Activated T-helper 1 cell treated with anti-CD3 and anti-CD28 coated beads, Interleukin-12 subunit alpha, Interleukin-12 subunit beta, Interleukin-2, Interleukin-4 antibody, amounts not matched to agents 30 ng/mL and 10 ng/mL and 1 ng/mL, durations not matched to agents 14 hours and 24 hours and 36 hours (primary cell): Measurements from ENCODE around the gene PLA2G5. TPM values are rescaled to one million over a fixed set of nuclear protein-coding genes. Genes with fewer than 3 reads are reported as not detected.

ENCODE experiments used
- DNase-seq: peaks from one replicate; pipeline ENCODE4 v3.0.0; 2021; ENCODE audit warnings: low spot score
- H3K27ac Mint-ChIP-seq: one replicate; pipeline ENCODE4 v1.8.0; 2021; ENCODE audit warnings: mild to moderate bottlenecking, mixed read lengths
- H3K27me3 Mint-ChIP-seq: one replicate; pipeline ENCODE4 v1.8.0; 2022; ENCODE audit warnings: mild to moderate bottlenecking, moderate library complexity, mixed read lengths; ENCODE audit not compliant: insufficient read depth
- H3K36me3 Mint-ChIP-seq: one replicate; pipeline ENCODE4 v1.8.0; 2021; ENCODE audit warnings: low read depth, mixed read lengths
- H3K4me1 Mint-ChIP-seq: one replicate; pipeline ENCODE4 v1.8.0; 2021; ENCODE audit warnings: low read depth, mixed read lengths
- H3K4me3 Mint-ChIP-seq: one replicate; pipeline ENCODE4 v1.8.0; 2021; ENCODE audit warnings: mild to moderate bottlenecking, moderate library complexity, mixed read lengths
- H3K9me3 Mint-ChIP-seq: one replicate; pipeline ENCODE4 v1.8.0; 2021; ENCODE audit warnings: mixed read lengths
- intact Hi-C: fragments of 100-400 bp; cut with micrococcal nuclease; formaldehyde crosslinking; loops from one replicate; pipeline ENCODE4 v1.15.1; 2024
- total RNA-seq: library from RNA; stranded (reverse); gene quantifications from 2 replicates; pipeline ENCODE4 v1.2.3, GENCODE V29; 2022

The PLA2G5 gene
- total RNA-seq, 1 donor from 2014 or later: not detected

DNA sequence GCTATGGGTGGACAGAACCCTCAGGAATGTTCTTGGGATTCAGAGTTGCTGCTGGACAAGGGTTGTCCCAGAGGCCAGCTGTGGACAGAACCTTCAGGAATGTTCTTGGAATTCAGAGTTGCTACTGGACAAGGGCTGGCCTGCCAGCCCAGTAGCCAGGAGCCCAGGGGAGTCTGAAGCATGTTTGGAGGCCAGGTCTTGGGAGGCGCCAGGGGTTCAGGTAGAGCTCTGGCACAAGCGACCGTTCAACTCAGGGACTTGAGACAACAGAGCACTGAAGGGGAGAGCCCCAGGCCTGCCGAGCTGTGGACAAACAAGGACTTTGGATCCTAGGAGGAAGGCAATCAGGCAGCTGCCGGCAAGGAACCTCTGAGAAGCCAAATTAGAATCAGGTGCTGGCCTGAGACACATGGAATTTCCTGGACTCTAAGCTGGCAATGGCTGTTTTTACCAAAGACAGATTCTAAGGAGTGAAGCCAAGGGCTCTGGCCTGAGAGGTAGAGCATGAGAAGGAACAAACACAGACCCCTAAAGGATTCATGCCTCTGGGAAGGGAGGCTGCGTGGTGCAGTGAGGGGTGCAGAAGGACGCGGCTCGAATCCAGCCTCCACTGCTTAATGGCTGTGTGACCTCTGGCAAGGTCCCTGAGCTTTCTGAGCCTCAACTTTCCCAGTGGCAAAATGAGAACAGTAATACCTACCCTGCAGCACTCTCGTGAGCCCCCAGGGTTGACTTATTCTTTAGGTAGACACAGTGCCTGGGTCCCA is 13.4 kb downstream of the PLA2G5 start:
- no peaks in the 10 kb centered on the region for H3K9me3 Mint-ChIP-seq
- no peak for DNase-seq
- no peak overlapping the region for H3K27ac Mint-ChIP-seq
- intact Hi-C loops: no loop called here
- peaks cover 7% of the 10 kb centered on the region for H3K4me1 Mint-ChIP-seq
- no peak overlapping the region for H3K4me3 Mint-ChIP-seq
- peaks cover 23% of the 10 kb centered on the region for H3K27me3 Mint-ChIP-seq
- H3K36me3 Mint-ChIP-seq: no peaks in the 10 kb centered on the region

- no peaks in the 10 kb centered on the region for H3K9me3 Mint-ChIP-seq
- H3K4me3 Mint-ChIP-seq: no peak overlapping the region
- intact Hi-C loops: no loop called here
- H3K27ac Mint-ChIP-seq: no peak overlapping the region
- no peak for DNase-seq
- H3K4me1 Mint-ChIP-seq: no peaks in the 10 kb centered on the region
- no peaks in the 10 kb centered on the region for H3K36me3 Mint-ChIP-seq
- H3K27me3 Mint-ChIP-seq: no peaks in the 10 kb centered on the region
These were observed 16.8 kb downstream of the PLA2G5 start for GRCh38 chr1:20086800-20087199.

- no peaks in the 10 kb centered on the region for H3K9me3 Mint-ChIP-seq
- H3K36me3 Mint-ChIP-seq: no peaks in the 10 kb centered on the region
- no peak overlapping the region for H3K4me3 Mint-ChIP-seq
- H3K27me3 Mint-ChIP-seq: no peaks in the 10 kb centered on the region
- no peak overlapping the region for H3K27ac Mint-ChIP-seq
- H3K4me1 Mint-ChIP-seq: no peaks in the 10 kb centered on the region
- intact Hi-C loops: no loop called here
- DNase-seq: no peak
These were observed 17.7 kb downstream of the PLA2G5 start for GRCh38 chr1:20087668-20088067.

- no peak for DNase-seq
- no peaks in the 10 kb centered on the region for H3K9me3 Mint-ChIP-seq
- no peaks in the 10 kb centered on the region for H3K4me1 Mint-ChIP-seq
- H3K36me3 Mint-ChIP-seq: no peaks in the 10 kb centered on the region
- no peak overlapping the region for H3K4me3 Mint-ChIP-seq
- intact Hi-C loops: no loop called here
- peaks cover 2% of the 10 kb centered on the region for H3K27me3 Mint-ChIP-seq
- no peak overlapping the region for H3K27ac Mint-ChIP-seq
These were observed 19.5 kb downstream of the PLA2G5 start for GRCh38 chr1:20089328-20090077.

GRCh38 chr1:20090119-20090518 is 20.1 kb downstream of the PLA2G5 start:
- Mint-ChIP-seq H3K4me1 (no peaks in the 10 kb centered on the region), H3K9me3 (no peaks in the 10 kb centered on the region), H3K36me3 (no peaks in the 10 kb centered on the region), H3K4me3 (no peak overlapping the region), H3K27ac (no peak overlapping the region), H3K27me3 (peaks cover 2% of the 10 kb centered on the region)
- intact Hi-C loops: no loop called here
- no peak for DNase-seq

GRCh38 chr1:20090641-20091040 is 20.6 kb downstream of the PLA2G5 start:
- H3K4me1 Mint-ChIP-seq: no peaks in the 10 kb centered on the region
- H3K9me3 Mint-ChIP-seq: no peaks in the 10 kb centered on the region
- no peak for DNase-seq
- no peaks in the 10 kb centered on the region for H3K36me3 Mint-ChIP-seq
- peaks cover 2% of the 10 kb centered on the region for H3K27me3 Mint-ChIP-seq
- H3K4me3 Mint-ChIP-seq: no peak overlapping the region
- no peak overlapping the region for H3K27ac Mint-ChIP-seq
- intact Hi-C loops: no loop called here

DNA sequence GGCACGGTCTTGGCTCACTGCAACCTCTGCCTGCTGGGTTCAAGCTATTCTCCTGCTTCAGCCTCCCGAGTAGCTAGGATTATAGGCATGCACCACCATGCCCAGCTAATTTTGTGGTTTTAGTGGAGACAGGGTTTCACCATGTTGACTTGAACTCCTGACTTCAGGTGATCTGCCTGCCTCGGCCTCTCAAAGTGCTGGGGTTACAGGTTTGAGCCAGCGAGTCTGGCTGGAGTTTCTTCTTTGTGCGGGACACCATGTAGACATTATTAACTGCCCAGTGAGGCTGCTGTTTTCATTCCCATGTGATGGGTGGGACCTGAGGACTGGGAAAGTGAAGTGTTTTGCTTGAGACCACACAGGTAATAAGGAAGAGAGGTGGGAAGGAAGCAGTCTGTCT is 23.3 kb downstream of the PLA2G5 start:
- no peak overlapping the region for H3K27ac Mint-ChIP-seq
- intact Hi-C loops: no loop called here

GRCh38 chr1:20093940-20094391 is 24.0 kb downstream of the PLA2G5 start:
- Mint-ChIP-seq H3K27me3 (peaks cover 4% of the 10 kb centered on the region), H3K27ac (no peak overlapping the region)

More for the DNA sequence above, 23.3 kb downstream of the PLA2G5 start:
- no peak overlapping the region for H3K4me3 Mint-ChIP-seq
- H3K36me3 Mint-ChIP-seq: no peaks in the 10 kb centered on the region
- H3K4me1 Mint-ChIP-seq: no peaks in the 10 kb centered on the region
- no peaks in the 10 kb centered on the region for H3K9me3 Mint-ChIP-seq
- no peak for DNase-seq
- H3K27me3 Mint-ChIP-seq: peaks cover 4% of the 10 kb centered on the region

DNA sequence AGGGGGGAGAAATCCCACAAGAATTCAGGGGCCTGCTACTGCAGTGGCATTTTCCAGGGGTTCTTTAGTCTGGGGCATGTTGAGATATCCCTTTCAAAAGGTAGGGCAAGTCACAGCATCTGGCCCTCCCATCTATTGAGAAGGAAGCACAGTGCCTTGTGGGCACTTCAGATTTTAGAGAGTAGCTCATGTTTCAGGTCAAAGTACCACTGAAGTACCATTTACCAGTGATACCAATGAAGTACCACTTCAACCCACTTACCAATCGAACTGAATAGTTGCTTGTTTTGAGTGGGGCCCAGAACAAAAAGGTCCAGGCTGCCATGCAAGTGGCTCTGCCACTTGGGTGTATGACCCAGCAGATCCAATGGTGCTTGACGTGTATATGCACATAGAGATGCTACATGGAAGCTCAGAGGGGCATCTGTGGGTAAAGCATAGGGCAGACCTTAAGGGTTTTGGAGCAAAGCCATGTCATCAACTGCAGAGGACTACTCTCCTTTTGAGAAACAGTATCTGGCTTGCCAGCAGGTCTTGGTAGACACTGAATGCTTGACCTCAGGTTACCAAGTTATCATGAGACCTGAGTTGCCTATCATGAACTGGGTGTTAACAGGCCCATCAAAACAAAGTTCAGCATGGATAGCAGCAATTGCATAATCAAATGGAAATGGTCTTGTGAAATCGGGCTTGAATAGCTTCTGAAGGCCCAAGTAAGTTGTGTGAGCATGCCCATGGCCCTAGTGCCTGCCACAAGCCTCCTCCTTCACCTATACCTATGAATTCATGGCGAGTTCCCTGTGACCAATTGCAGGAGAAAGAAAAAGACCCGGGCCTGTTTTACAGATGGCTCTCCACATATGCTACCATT is 25.8 kb downstream of the PLA2G5 start:
- Mint-ChIP-seq H3K9me3 (no peaks in the 10 kb centered on the region), H3K27ac (no peak overlapping the region), H3K27me3 (peaks cover 4% of the 10 kb centered on the region), H3K4me3 (no peak overlapping the region), H3K36me3 (no peaks in the 10 kb centered on the region), H3K4me1 (no peaks in the 10 kb centered on the region)
- DNase-seq: no peak
- intact Hi-C loops: no loop called here

More at GRCh38 chr1:20093940-20094391, 24.0 kb downstream of the PLA2G5 start:
- no peak for DNase-seq
- no peak overlapping the region for H3K4me3 Mint-ChIP-seq
- H3K4me1 Mint-ChIP-seq: no peaks in the 10 kb centered on the region
- H3K36me3 Mint-ChIP-seq: no peaks in the 10 kb centered on the region
- intact Hi-C loops: no loop called here
- H3K9me3 Mint-ChIP-seq: no peaks in the 10 kb centered on the region

DNA sequence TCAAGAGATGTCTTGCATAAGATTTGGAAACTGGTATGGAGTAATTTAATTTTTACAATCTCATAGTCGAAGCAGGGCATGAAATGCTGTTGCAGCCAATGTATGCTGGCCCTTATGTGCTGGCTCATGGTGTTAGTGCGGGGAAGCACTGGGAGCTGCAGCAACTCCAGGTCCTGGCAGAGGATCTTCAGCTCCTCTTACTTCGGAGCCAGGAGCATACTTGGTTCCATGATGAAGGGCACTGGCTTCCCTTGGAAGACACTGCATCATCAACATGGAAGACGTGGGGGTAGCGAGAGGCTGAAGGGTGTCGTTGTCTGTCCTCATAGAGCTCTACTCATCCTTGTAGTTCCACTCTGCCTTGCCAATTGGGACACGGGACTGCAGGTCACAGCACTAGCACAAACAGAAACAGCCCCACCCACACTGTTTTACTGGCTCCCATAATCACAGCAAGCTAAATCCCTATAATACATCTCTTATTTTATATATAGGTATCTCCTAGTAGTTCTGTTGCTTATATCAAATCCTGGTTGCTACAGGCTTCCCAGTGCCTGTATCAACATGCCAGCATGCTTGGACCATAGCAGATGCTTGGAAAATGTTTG is 26.9 kb downstream of the PLA2G5 start:
- no peaks in the 10 kb centered on the region for H3K36me3 Mint-ChIP-seq
- no peaks in the 10 kb centered on the region for H3K4me1 Mint-ChIP-seq
- no peak overlapping the region for H3K27ac Mint-ChIP-seq
- peaks cover 4% of the 10 kb centered on the region for H3K27me3 Mint-ChIP-seq
- DNase-seq: no peak
- H3K4me3 Mint-ChIP-seq: no peak overlapping the region
- intact Hi-C loops: no loop called here
- H3K9me3 Mint-ChIP-seq: no peaks in the 10 kb centered on the region

DNA sequence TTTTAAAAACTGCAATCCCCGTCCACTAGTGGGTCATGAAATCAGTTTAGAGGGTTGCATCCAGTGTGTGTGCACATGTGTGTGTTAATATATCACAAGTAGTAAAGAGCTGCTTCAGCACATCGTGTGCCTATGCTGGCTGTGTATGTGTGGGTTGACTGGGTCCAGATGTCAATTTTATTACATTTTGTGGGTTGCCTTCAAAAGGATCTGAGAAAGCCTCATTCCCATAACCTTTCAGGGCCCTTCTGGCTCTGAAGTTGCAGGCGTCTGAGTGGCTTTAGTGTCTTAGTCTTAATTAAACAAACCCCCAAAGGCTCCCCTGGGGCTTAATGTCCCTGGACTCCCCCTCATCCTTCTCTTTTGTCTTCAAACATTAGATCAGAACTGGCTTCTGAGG is 29.5 kb downstream of the PLA2G5 start:
- peaks cover 4% of the 10 kb centered on the region for H3K27me3 Mint-ChIP-seq
- no peaks in the 10 kb centered on the region for H3K4me1 Mint-ChIP-seq
- no peaks in the 10 kb centered on the region for H3K9me3 Mint-ChIP-seq
- H3K4me3 Mint-ChIP-seq: no peak overlapping the region
- no peaks in the 10 kb centered on the region for H3K36me3 Mint-ChIP-seq
- no peak for DNase-seq
- intact Hi-C loops: no loop called here
- H3K27ac Mint-ChIP-seq: no peak overlapping the region

DNA sequence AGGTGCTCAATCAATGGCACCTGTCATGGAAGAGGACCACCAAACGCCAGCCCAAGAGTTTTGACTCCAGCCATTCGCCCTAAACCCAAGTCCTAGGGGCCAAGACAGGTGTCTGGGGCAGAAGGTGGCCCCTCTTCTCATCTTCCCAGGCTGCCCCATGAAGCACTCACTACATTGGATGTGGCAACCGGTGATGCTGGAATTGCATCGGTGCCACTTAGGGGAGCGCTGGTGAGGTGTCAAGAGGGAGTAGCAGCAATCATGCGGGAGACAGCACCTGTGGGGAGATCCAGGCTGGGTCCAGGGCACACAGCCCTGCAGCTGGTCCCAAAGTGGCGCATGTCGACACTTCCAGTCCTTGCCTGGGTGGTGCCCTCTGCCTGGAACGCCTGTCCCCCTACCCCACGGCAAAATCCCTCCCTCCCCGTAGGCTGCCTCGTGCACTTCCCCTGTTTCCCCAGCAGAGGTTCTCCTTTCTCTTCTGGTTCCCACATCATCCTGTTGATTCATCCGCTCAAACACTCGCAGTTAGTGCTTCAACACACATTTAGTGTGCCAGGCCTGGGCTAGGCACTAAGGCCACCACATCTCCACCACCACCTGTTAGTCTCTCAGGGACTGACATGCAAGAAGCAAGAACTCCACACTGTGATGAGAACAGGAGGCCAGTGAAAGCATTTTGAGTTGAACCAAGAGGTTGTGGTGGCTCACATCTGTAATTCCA is 30.8 kb downstream of the PLA2G5 start:
- intact Hi-C loops: loop anchor here (1.0 kb wide), 2 partner anchors 52 to 95 kb away; no protein-coding TSS in a partner anchor
- Mint-ChIP-seq H3K4me1 (no peaks in the 10 kb centered on the region), H3K36me3 (no peaks in the 10 kb centered on the region), H3K9me3 (no peaks in the 10 kb centered on the region), H3K27ac (no peak overlapping the region), H3K27me3 (peaks cover 4% of the 10 kb centered on the region), H3K4me3 (no peak overlapping the region)
- DNase-seq: peak; percentile 1
